Thyroid gland (tissue), 4 donors: ENCODE results near the gene SESN1.

ENCODE experiments used
- CTCF ChIP-seq, 6 experiments: fragments of 200-600 bp in 3 of 6; fragments of 450-650 bp in 3 of 6; sonication (generic) in 3 of 6; IDR thresholded peaks; one replicate each; pipeline ENCODE4 v1.5.1; 2016 to 2019; ENCODE audit warnings: antibody characterized with exemption in 6 of 6, mild to moderate bottlenecking in 2 of 6, inconsistent platforms in 1 of 6, moderate library complexity in 1 of 6
- POLR2A ChIP-seq, 2 donors: fragments of 450-650 bp; IDR thresholded peaks; one replicate each; pipeline ENCODE4 v1.6.1; 2017; ENCODE audit warnings: antibody characterized with exemption in 2 of 2, mild to moderate bottlenecking in 2 of 2, moderate library complexity in 1 of 2

DNA sequence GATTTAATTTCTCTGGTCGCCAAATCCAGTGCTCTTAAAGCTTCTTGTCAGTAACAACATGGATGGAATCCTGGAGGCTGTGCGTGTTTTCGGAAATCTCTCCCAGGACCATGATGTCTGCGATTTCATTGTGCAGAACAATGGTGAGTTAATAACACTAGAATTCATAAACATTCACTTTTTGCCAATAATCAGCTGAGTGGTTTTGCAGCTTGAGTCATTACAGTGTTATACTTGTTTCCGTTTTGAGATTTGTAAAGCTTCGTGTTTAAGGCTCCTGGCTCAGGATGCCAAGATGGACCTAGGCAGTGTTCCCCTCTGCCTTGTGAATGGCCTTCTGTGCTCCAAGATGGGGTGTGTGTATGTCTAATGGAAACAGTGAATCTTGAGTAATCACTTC, 132.7 kb downstream of the SESN1 start:
- TF ChIP-seq CTCF (IDR thresholded peaks at IDR 0.05) = no peak
- TF ChIP-seq POLR2A (IDR thresholded peaks at IDR 0.05) = no peak
